CD4-positive, alpha-beta T cell treated with Interleukin-2 at 100 ng/mL for 4 hours (primary cell): ENCODE results near the gene PGA4.
"Not testable (repeated sequence)": the region's sequence is repeated elsewhere in the genome, so short reads cannot be mapped to it uniquely, and the experiment has no call there.

ENCODE experiments used
- DNase-seq: peaks from one replicate; pipeline ENCODE4 v3.0.0-alpha.2; 2020; ENCODE audit warnings: low spot score

Gene PGA4

DNA sequence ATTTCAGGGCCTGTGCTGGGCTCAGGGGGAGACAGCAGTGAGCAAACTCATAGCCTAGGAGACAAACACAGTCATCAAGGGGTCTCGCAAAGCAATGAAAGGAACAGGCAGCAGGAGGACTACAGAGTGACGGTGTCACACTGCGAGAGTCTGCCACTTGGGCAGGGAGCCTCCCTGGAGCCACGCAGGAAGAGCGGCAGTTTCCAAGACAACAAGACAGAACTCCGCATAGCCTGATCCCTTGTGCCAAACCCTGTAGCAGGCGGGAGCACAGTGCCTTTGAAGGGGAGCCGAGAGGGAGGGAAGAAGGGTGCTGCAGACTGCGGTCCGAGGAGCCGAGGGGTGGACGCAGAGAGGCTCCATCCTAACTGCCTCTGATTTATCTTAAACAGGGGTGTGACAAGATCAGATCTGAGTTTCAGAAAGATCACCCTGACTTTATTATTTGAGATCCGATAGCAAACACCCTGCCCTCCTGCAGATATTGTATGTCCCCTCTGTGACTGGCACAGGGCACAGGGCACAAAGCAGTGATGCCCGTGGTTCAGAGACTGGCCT is 17.6 kb upstream of the PGA4 start:
- not testable (repeated sequence) for DNase-seq

GRCh38 chr11:61207636-61208310 is 14.4 kb upstream of the PGA4 start:
- not testable (repeated sequence) for DNase-seq

- not testable (repeated sequence) for DNase-seq
Measured at GRCh38 chr11:61210629-61211028, 11.5 kb upstream of the PGA4 start.

DNA sequence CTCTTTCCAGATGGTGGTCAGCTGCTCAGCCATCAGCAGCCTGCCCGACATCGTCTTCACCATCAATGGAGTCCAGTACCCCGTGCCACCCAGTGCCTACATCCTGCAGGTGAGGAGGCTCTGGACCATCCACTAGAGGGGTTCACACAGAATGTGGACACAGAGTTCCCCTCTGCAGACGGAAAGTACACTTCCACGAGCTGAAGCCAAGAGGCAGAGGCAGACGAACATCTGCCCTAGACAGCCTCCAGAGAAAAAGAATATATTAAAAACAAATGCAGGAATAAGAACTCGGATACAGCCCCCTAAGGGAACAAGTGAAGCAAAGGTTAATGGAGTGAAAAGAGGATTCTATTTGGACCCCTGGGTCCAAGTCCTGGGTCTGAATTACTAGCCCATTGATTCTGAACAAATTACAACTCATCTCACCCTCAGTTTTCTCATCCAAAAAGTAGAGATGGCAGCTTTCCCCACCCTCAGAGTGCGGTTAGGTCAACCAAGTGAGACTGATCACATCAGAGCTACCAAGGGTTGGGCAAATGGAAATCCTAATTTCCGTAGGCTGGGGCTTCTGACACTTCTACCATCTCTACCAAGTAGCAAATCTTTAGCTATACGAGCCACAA is 10.7 kb upstream of the PGA4 start:
- not testable (repeated sequence) for DNase-seq

GRCh38 chr11:61212202-61212601 is 9.9 kb upstream of the PGA4 start:
- DNase-seq, result not testable (repeated sequence)

GRCh38 chr11:61213711-61214324 is 8.3 kb upstream of the PGA4 start:
- DNase-seq, result not testable (repeated sequence)

- not testable (repeated sequence) for DNase-seq
Measured at GRCh38 chr11:61218306-61218705, 3.8 kb upstream of the PGA4 start.

- DNase-seq, result not testable (repeated sequence)
Measured at GRCh38 chr11:61219016-61219415, 3.1 kb upstream of the PGA4 start.

DNA sequence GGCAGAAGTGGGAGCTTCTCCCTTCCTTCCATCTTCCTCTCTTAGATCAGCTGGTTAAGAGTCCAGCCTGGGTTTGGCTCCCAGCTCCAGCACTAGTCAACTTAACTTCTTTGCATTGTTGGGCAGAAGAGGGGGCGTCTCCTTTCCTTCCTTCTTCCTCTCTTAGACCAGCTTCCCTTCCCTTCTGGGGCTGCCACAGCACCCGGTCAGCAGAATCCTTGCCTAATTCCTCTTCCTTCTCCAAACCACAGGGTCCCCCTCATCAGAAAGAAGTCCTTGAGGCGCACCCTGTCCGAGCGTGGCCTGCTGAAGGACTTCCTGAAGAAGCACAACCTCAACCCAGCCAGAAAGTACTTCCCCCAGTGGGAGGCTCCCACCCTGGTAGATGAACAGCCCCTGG is 545 bp downstream of the PGA4 start:
- not testable (repeated sequence) for DNase-seq

GRCh38 chr11:61226457-61227137 is 4.5 kb downstream of the PGA4 start:
- DNase-seq, result not testable (repeated sequence)

- DNase-seq, result not testable (repeated sequence)
Measured at GRCh38 chr11:61229458-61229857, 7.3 kb downstream of the PGA4 start.

GRCh38 chr11:61231033-61231432 is 8.9 kb downstream of the PGA4 start:
- DNase-seq, result not testable (repeated sequence)

DNA sequence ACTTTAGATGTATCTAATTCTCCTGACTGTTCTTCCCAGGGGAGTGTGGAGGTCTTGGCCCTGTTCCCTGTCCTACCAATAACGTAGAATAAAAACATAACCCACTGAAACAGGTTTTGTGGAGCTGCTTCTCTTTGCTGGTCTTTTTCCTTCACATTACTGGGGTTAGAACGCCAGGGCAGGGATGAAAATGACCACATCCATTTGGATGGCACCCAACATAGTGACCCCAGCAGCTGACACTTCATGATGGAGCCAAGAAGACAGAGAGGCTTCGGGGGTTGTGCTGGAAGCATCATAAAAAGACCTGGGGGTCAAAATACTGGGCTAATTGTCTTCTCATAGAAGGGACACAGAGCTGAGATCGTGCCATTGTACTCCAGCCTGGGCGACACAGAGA is 9.4 kb downstream of the PGA4 start:
- not testable (repeated sequence) for DNase-seq

- not testable (repeated sequence) for DNase-seq
Measured at GRCh38 chr11:61232548-61233145, 10.5 kb downstream of the PGA4 start.

DNA sequence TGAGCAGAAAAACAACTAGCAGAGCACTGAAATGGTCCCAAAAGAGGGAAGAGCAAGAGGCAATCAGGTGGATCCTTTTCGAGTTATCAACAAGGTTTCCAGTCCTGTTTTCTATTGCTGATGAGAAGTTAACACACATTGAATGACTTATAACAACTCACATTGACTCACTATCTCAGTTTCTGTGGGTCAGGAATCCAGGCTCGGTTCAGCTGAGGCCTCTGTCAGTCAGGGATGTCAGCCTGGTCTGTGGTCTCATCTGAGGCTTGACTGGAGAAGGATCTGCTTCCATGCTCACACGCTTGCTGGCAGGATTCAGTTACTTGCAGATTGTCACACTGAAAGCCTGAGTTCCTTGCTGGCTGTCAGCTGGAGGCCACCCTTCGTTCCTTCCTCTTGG is 15.0 kb downstream of the PGA4 start:
- not testable (repeated sequence) for DNase-seq

DNA sequence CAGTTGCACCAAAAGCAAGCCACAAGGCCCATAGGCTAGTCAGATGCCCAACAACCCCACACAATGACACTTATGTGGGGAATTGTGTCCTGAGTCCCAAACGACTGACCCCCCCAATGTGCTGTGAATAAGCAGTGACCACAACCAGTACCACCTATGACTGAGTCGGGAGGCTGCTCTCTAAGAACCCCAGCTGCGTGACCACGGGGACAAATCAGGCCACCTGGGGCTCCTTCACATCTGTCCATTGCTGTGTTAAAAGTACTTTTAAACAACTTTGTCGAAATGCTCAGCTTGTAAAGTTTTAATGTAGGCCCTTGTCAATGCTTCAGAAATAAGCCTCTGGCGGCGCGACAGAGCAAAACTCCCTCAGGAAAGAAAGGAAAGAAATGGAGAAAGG is 18.1 kb downstream of the PGA4 start:
- not testable (repeated sequence) for DNase-seq

- DNase-seq, result not testable (repeated sequence)
Measured at GRCh38 chr11:61240875-61241274, 18.7 kb downstream of the PGA4 start, which contains the start of gene PGA5. Gene PGA5 (plus strand): TSS chr11:61241175. CDS start chr11:61241227, 52 bp downstream.

DNA sequence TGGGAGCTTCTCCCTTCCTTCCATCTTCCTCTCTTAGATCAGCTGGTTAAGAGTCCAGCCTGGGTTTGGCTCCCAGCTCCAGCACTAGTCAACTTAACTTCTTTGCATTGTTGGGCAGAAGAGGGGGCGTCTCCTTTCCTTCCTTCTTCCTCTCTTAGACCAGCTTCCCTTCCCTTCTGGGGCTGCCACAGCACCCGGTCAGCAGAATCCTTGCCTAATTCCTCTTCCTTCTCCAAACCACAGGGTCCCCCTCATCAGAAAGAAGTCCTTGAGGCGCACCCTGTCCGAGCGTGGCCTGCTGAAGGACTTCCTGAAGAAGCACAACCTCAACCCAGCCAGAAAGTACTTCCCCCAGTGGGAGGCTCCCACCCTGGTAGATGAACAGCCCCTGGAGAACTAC is 19.4 kb downstream of the PGA4 start:
- DNase-seq, result not testable (repeated sequence)

DNA sequence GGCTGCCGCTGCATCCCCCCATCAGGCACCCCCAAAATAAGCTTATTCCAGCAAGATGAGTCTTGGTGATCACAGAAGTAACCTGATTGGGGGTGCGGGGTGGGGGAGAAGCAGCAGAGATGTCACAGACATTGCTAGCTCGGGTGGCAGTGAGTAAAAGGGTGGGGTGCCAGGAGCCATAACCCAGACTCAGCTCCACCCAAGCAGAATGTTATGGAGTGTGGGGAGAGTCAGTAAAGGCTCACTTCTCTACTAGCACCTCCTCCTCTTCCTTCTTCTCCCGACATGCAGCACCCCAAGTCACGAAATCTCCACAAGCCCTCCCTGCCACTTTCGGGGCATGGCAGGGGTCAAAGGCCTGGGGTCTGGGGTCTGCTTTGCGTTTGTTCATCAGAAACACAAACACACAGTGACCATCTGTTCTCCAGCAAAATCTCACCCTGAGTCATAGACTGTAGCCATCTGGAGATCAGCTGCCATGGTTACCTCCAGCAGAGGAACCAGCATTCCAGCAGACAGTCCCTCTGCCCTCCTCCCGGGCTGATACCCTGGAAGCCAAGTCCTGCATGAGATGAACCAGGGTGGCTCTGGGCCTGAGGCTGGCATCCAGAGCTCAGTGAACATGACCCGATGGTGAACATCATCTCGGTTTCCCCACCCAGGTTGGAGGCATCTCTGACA is 23.3 kb downstream of the PGA4 start:
- not testable (repeated sequence) for DNase-seq

- DNase-seq, result not testable (repeated sequence)
Measured at GRCh38 chr11:61248071-61248470, 25.9 kb downstream of the PGA4 start.

GRCh38 chr11:61249201-61249600 is 27.1 kb downstream of the PGA4 start:
- not testable (repeated sequence) for DNase-seq
